DMS53 treated with DMSO at 0.1 percent for 48 hours (cell line): ENCODE data around the gene TRPV4.

Source experiments
- DNase-seq: peaks from one replicate; lab custom pipeline; 2025; ENCODE audit not compliant: unreplicated experiment; lab: John Stamatoyannopoulos, UW

Gene TRPV4

DNA sequence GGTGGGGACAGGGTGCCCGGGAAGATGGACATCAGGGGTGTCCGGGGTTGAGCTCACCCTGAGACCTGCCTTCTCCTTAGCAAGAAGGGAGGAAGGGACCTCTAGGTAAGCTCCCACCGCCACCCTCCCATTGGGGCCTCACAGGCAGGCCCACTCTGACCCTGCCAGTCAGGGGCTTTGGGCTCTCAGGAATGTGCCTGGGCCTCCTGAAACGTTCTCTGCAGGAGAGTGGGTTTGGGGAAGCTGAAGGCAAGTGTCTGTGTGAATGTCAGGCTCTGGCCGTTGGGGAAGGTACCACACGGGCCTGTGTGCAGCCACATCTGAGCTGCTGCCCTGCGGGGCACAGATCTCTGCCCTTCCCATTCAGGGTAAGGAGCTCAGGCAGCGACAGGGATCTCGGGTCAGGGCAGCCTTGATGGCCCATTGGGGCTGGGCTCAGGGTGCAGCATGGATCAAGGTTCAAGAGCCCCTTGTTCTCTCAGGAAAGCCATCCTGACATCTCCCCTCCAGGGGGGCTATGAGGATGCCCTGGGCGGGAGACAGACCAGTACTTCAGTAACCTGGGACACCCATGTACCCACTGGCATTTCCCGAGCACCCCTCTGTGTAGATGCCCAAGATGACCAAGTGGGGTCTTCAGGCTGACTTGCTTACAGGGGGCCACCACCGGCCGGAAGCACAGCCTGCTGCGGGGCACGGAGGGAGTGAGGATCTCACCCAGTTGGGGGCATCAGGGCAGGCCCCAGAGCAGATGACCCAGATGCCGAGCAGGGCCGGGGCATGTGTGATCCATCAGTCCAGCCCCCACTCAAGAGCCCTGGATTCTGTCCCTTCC is 89.9 kb downstream of the TRPV4 start:
- no peak for DNase-seq

DNA sequence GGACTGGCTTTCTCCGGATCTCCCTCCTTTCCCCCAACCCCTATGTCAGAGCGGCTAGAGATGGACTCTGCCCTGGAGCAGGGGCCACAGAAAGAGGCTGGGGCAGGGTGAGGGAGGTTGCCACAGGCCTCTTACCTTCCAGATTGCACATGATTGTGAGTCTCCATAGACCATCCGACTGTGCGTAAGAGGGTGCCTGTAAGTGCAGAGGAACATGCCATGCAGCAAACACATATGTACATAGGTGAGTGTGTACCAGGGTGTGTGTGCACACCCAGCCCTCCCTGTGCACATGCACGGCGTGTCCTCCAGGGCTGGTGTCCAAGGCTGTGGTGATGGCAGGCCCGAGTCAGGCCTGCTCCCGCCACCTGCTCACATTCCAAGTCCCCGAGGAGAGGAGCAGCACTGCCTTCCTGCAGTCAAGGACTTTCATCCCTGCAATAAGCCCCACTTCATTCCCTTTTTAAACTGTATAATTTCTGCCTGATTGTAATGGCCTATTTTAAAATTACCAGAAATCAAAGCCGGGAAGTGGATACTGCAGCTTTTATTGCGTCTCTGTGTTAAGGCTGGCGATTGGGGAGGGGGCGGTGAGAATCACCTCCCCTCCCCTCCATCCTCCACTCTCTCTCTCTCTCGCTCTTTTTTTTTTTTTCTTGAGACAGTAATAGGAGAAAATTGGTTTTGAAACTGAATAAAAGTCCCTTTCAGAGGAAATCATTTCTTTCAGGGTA is 91.1 kb downstream of the TRPV4 start:
- no peak for DNase-seq

DNA sequence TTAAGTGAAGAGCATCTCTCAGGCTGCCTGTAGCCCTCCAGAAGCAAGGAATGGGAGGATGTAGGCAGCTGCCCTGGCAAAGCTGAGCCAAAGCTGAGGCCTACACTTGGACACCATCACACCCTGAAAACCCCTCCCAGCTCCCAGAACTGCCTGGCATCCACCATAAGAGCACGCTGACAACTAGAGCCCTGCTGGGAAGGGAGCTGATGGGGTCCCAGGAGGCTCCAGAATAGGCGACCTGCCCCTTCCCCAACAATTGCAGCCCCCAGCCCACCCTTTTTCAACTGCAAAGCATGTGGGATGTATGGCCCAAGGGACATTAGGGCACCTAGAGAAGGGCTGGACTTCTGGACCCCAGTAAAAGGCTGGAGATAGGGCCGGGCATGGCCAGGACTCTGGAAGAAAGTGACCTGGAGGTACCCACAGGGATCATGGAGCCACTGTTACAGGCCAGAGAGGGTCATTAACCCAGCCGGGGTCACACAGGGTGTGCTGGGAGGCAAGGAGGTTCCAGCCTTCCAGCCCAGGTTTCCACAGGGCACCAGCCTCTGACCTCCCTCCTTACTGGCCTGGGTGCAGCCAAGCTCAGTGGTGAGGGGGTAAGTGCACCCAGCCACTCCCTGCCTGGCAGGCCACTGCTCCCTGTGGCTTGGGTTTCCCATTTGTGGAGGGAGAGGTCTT is 91.8 kb downstream of the TRPV4 start:
- DNase-seq, result no peak

DNA sequence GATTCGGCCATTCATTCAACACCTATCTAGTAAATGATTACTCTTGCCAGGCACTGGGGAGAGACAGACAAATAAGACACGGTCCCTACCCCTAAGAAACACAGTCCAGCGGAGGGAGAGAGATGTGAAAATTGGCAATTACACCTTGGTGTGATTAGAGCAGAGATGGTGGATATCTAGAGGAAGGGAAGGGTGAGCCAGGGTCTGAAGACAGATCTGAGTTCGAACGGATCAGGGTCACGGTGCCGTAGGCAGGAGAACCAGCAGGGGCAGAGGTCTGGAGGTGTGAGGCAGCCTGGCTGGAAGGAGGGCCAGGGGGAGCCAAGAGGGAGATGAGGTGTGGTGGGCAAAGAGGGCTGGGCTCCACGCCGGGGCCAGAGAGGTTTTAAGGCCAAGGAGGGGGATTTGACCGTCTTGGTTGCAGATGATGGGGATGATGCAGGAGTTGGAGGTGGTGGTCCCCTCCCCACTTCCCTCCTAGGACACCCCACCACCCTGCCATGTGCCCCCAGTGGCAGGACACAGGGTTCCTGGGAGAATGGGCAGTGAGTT is 92.4 kb downstream of the TRPV4 start:
- no peak for DNase-seq

DNA sequence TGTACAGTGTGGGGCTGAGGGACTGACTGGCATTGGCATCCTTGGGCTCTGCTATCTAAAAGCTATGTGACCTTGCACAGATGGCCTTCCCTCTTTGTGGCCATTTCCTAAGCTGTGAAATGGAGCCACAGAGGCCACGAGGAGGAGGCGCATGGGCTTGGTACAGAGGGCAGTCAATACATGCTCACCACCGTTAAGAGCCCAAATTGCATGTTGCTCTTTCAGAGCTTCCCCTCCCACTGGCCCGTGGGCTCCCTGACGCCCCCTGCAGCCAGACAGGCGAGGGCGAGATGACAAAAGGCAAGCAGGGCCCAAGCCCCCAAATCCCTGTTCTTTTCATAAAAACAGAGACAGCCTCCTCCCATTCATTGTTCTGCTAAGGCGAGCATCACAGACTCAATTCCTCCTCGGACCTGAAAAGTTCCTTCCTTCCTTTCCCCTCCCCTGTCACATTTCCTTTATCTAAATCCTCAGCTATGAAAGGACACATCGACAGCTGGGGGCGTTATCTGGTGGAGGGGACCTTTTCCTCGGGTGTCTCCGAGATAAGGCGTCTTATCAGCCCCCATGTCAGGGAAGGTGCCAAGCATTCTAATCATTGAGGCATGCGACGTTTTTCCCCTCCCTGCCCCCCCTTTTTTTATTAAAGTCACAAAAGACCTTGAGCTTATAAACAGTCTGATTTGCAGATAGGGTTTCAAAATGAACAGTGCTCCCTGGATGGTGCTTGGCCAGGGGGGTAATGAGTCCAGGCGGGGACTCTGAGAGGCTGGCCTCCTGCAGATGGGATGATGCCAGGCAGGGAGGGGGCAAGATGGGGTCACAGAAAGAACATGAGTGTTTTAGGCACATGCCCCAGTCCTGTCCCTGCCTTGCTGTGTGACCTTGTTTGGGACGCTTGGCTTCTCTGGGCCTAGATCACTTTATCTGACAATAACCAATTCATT is 93.2 kb downstream of the TRPV4 start:
- DNase-seq, result no peak

DNA sequence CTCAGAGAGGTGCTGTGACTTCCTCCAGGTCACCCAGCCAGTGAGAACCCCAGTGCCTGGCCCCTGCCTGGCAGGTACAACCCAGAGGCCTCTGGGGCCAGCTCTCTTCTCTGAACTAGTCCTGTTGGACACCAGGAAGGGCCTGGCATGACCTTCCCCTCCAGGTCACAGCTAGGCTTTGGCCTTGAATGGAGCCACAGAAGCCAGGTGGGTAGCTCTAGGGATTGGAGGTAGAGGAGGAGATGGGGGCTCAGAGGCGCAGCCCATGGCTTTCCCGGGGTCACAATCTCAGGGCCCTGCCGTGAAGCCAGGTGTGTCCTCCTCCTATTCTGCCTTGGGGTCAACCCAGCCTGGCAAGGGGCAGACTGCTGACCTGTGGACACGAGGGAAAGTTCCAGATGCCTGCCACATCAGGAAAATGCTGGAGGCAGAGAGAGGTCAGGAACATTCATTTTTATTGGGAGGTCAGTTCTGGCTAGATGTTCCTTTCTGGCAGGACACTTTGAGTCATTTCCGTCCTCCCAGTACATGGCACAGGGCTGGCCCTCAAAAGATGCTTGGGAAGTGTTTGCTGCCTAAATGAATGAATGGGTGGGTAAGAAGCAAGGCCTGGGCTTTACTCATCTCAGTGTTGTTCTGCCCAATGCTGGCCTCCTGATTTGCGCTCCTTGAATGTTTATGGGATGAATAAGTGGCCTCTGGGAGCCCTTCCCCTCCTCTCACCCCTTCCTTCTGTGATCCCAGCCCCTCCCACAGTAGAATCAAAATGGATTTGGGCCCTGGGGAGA is 94.1 kb downstream of the TRPV4 start:
- DNase-seq, result no peak

DNA sequence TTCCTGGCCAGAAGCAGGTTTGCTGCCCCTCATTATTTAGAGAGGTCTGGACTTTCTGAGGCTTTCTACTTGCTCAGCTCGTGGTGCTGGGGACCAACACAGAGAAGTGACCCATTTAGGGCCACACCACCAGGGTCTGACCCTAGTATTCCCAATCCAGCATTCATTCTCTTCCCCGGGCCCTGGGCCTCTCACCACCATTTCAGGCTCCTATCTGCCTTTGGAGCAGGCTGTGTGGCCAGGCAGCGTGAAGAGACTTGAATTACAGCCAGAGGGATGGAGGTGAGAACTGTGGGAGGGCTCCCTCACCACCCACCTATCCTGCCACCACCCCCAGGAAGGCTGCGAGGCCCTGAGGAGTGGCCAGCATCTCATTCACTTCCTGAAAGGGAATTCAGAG is 95.0 kb downstream of the TRPV4 start:
- no peak for DNase-seq

DNA sequence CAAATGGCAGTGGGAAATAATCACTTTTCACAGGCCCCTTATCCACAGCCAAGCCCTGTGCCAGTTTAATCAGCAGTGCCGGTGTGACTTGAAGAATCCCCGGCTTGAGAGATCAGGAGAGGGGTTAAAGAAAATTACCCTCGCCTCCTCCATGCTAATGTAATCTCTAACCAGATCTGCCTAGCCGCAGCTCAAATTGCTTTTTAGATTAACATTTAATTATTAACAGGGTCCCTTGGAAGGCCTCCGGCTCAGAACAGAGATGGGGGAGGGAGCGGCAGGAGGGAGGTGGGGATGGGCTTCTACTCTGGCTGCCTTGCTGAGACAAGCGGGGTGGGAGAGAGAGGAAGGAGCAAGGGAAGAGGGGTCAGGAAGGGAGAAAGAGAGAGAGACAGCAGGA is 95.6 kb downstream of the TRPV4 start:
- peak; percentile 6 for DNase-seq

DNA sequence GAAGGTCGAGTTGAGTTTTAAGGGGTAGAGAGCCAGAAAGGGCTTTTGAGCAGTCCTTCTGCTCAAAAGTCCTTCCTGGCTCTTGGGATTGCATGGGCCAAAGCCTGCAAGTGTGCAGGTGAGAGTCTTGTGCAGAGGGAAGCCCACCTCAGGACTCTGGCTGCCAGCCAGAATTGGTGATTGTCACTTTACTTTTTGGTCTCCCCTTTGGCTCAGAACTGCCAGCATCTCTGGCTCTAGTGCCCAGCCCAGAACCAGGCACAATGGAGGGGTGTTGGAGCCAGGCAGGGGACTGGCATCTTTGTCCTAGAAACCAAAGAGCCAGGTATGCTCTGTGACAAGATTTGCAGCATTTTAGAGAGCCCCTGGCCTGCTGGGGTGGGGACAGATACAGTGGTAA is 96.1 kb downstream of the TRPV4 start:
- no peak for DNase-seq

DNA sequence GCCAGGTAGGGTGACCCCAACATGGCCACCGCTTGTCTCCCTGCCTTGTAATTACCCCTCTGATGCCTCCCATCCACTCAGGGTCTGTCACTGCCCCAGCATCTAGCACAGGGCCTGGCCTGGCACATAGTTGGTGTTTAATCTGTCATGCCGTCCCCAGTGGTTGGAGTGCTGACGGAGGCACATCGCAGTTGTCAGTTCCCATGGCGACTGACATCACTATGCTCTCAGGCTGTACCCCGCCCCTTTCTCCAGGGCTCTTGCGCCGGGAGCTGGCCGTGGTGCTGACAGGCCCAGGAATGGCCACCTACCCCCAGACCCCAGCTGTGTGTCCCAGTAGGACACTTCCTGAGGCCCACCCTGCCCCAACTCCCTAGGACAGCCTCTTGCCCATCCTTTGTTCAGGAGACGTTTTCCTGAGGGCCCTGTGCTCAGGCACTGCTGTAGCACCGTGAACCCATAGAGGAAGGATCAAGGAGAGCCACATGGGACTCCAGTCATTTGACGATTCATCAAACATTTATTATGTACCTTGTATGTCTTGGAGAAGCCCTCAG is 96.6 kb downstream of the TRPV4 start:
- no peak for DNase-seq

DNA sequence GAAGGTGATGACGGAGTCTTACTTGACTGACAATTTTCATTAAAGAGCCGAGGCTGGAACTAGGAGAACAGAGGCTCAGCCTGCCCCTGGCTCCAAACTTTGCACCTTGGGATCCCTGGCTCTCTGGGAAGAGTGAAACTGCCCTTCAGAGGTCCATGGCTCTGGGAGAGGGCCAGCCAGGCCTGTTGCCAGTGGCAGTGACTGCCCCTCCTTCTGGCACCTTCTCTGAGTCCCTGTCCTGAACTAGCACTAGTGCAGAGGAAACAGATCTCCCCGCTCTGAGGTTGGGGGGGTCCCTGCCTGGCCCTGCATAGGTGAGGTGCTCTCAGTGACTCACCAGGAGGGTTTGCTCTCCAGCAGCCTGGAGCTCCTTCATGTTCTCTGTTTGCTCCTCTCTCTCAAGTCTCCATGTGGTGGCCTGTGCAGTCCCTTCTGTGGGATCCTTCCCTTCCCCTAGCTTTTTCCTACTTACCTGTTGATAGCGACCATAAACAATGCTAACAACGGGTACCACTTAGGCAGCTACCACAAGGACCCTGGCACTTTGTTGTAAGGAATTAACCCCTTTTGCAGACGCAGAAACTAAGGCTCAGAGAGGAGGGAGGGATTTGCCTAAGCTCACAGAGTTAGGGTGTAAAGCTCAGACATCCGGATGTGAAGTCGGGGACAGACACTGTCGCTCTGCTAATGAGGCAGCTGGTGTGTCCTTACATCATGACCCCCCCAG is 97.2 kb downstream of the TRPV4 start:
- no peak for DNase-seq

DNA sequence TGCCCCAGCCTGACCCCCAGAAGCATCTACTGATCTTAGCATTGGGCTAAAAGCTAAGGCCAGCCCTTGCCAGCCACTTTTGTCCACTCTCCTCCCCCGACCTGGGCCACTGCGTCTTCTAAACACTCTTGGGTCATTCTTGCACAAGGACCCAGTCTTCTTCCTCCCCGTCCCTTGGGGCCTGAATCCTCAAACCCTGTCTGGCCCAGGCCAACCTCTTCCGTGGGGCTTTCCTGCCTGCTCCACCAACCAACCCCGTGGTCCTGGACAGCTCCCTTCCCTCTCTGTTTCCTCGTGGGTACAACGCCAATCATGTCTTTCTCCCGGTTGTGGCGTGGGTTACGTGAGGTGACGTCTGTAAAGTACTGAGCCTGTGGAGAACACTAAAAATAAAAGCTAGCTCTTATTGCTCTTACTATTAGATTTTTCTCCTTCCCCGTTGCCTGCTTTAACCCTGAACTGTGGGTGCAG is 98.1 kb downstream of the TRPV4 start:
- no peak for DNase-seq

DNA sequence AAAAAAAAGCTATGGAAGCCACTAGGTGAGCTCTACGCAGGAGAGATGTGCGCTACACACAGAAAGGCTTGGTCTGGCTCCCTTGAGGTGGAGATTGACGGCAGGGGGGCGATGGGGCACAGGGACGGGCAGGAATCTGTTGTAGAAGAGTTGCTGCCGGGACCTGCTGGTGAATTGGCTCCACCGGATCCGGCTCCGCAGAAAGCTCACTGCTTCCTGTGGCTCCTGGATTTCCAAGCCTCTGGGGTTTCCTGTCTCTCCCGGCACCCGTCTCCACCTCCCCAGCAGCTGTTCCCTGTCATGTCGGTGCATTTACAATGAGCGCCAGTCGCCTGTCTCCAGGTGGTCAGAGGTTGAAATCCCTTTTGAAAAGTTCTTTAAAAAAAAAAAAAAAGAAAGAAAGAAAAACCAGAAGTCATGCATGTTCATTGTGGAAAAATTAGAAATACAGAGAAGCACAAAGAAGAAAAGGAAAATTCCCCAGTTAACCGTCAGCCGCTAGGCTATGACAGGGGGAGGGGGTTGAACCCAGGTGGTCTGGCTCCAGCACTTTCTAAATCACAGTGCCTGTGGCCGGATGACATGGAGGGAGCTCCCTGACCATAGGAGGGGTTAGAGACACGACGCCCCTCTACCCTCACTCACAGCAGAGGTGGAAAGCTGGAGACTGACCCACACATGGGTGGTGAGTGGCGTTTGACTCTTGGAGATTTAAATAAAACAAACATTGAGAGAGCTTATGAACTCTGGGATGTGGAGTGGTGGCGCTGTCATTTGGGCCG is 98.8 kb downstream of the TRPV4 start:
- DNase-seq, result no peak
